Measurements from ENCODE around the gene TIMM29.

GRCh38 chr19:10920781-10921180, 7.8 kb upstream of the TIMM29 start:
- TF ChIP-seq CTCF (CRISPR knock-in tag; IDR thresholded peaks at IDR 0.05): no peak
- TF ChIP-seq NR2C2 (CRISPR knock-in tag; IDR thresholded peaks at IDR 0.05; ENCODE audit: borderline replicate concordance): no peak
- TF ChIP-seq PRMT3 (CRISPR knock-in tag; IDR thresholded peaks at IDR 0.05; ENCODE audit: borderline replicate concordance, low read depth): no peak
- no peak for TF ChIP-seq CEBPB (IDR thresholded peaks at IDR 0.05; ENCODE audit: borderline replicate concordance, low read depth, low read length)
- TF ChIP-seq MAX (IDR thresholded peaks at IDR 0.05): no peak
- no peak for TF ChIP-seq USF2 (IDR thresholded peaks at IDR 0.05; ENCODE audit: low read depth, low read length)
- no peak for TF ChIP-seq USF2 (CRISPR knock-in tag; IDR thresholded peaks at IDR 0.05; ENCODE audit: borderline replicate concordance)
- no peak for TF ChIP-seq TAF1 (CRISPR knock-in tag; IDR thresholded peaks at IDR 0.05)
- no peak for TF ChIP-seq E2F2 (CRISPR knock-in tag; IDR thresholded peaks at IDR 0.05; ENCODE audit: borderline replicate concordance)
- TF ChIP-seq ZNF674 (CRISPR knock-in tag; IDR thresholded peaks at IDR 0.05; ENCODE audit: low read depth): no peak
- no peak for TF ChIP-seq NCOA5 (CRISPR knock-in tag; IDR thresholded peaks at IDR 0.05)
- no peak for TF ChIP-seq RNF2 (conservative IDR thresholded peaks at IDR 0.05; ENCODE audit: low read depth)
- TF ChIP-seq MXI1 (IDR thresholded peaks at IDR 0.05; ENCODE audit: borderline replicate concordance, low read depth, low read length): no peak
- no peak for TF ChIP-seq TFAP4 (IDR thresholded peaks at IDR 0.05; ENCODE audit: borderline replicate concordance, low read depth)
- TF ChIP-seq KDM1A (CRISPR knock-in tag; IDR thresholded peaks at IDR 0.05): no peak

Data from HepG2 (cell line).